Neuronal stem cell (in vitro differentiated cells): ENCODE measurements around the gene MTOR.

ENCODE experiments used
- DNase-seq: peaks from one replicate; pipeline ENCODE4 v3.0.0-alpha.2; 2013; ENCODE audit warnings: low spot score
- H2AFZ ChIP-seq: one replicate; pipeline ENCODE4 v1.6.1; 2013; ENCODE audit warnings: mild to moderate bottlenecking, low read length, inconsistent platforms
- H2AK5ac ChIP-seq: 2 replicates; pipeline ENCODE4 v1.6.1; 2013; ENCODE audit warnings: low read depth, mild to moderate bottlenecking, inconsistent platforms, low read length, moderate library complexity, mixed read lengths
- H2BK120ac ChIP-seq: 2 replicates; pipeline ENCODE4 v1.6.1; 2013; ENCODE audit warnings: low read depth, mild to moderate bottlenecking, inconsistent platforms, low read length, moderate library complexity, mixed read lengths
- H2BK12ac ChIP-seq: one replicate; pipeline ENCODE4 v1.6.1; 2013; ENCODE audit warnings: low read length, inconsistent platforms
- H2BK15ac ChIP-seq: 2 replicates; pipeline ENCODE4 v1.6.1; 2013; ENCODE audit warnings: mild to moderate bottlenecking, low read length, inconsistent platforms, mixed read lengths
- H2BK5ac ChIP-seq: one replicate; pipeline ENCODE4 v1.6.1; 2013; ENCODE audit warnings: inconsistent platforms, mild to moderate bottlenecking, low read length, moderate library complexity
- H3K14ac ChIP-seq: one replicate; pipeline ENCODE4 v1.6.1; 2013; ENCODE audit warnings: low read length, inconsistent platforms
- H3K18ac ChIP-seq: 2 replicates; pipeline ENCODE4 v1.6.1; 2013; ENCODE audit warnings: low read length, inconsistent platforms
- H3K23ac ChIP-seq: 2 replicates; pipeline ENCODE4 v1.6.1; 2013; ENCODE audit warnings: low read depth, mild to moderate bottlenecking, mixed read lengths, low read length, inconsistent platforms; ENCODE audit not compliant: poor library complexity
- H3K27ac ChIP-seq: replicated peaks from 3 replicates; pipeline ENCODE4 v1.5.1; 2013; ENCODE audit warnings: low read length, inconsistent platforms
- H3K27me3 ChIP-seq, 3 experiments: 2 replicates each; pipeline ENCODE4 v1.6.1; 2013; ENCODE audit warnings: low read length in 3 of 3, mild to moderate bottlenecking in 2 of 3, inconsistent platforms in 1 of 3, low read depth in 1 of 3, mixed read lengths in 1 of 3, moderate library complexity in 1 of 3; ENCODE audit not compliant: control insufficient read depth in 3 of 3, insufficient read depth in 3 of 3
- H3K36me3 ChIP-seq, 2 donors: replicated peaks in 1 of 2; 2 replicates each; pipeline ENCODE4 v1.6.1; 2013; ENCODE audit warnings: low read length in 2 of 2; ENCODE audit not compliant: control insufficient read depth in 2 of 2, insufficient read depth in 2 of 2
- H3K4ac ChIP-seq: 2 replicates; pipeline ENCODE4 v1.6.1; 2013; ENCODE audit warnings: inconsistent platforms, mild to moderate bottlenecking, low read length, moderate library complexity
- H3K4me1 ChIP-seq, 2 donors: 1 replicate in 1 of 2; 2 replicates in 1 of 2; pipeline ENCODE4 v1.6.1; 2013; ENCODE audit warnings: low read length in 2 of 2, low read depth in 1 of 2; ENCODE audit not compliant: control insufficient read depth in 2 of 2, insufficient read depth in 1 of 2
- H3K4me2 ChIP-seq: one replicate; pipeline ENCODE4 v1.6.1; 2013; ENCODE audit warnings: mild to moderate bottlenecking, low read length, inconsistent platforms; ENCODE audit not compliant: insufficient read depth, poor library complexity, severe bottlenecking
- H3K4me3 ChIP-seq, 2 donors: 2 replicates each; pipeline ENCODE4 v1.5.1; 2013; ENCODE audit warnings: low read length in 2 of 2, mild to moderate bottlenecking in 2 of 2, inconsistent platforms in 1 of 2, moderate library complexity in 1 of 2
- H3K79me1 ChIP-seq: one replicate; pipeline ENCODE4 v1.6.1; 2013; ENCODE audit warnings: low read depth, mild to moderate bottlenecking, inconsistent platforms, low read length, moderate library complexity
- H3K9ac ChIP-seq: one replicate; pipeline ENCODE4 v1.6.1; 2013; ENCODE audit warnings: mild to moderate bottlenecking, low read depth, low read length, inconsistent platforms; ENCODE audit not compliant: poor library complexity
- H3K9me3 ChIP-seq, 2 donors: replicated peaks in 1 of 2; 2 replicates each; pipeline versions ENCODE3 to v1.6.1; 2013; ENCODE audit warnings: low read length in 2 of 2, mild to moderate bottlenecking in 2 of 2, inconsistent platforms in 1 of 2, low read depth in 1 of 2, mixed read lengths in 1 of 2, moderate library complexity in 1 of 2; ENCODE audit not compliant: control insufficient read depth in 2 of 2, insufficient read depth in 1 of 2
- H4K8ac ChIP-seq: one replicate; pipeline ENCODE4 v1.6.1; 2013; ENCODE audit warnings: low read depth, mild to moderate bottlenecking, inconsistent platforms, low read length, moderate library complexity
- H4K91ac ChIP-seq: one replicate; pipeline ENCODE4 v1.6.1; 2013; ENCODE audit warnings: low read length, low read depth, mild to moderate bottlenecking, inconsistent platforms; ENCODE audit not compliant: poor library complexity
- WGBS, 2 donors: extraction: QIAGEN DNeasy Blood & Tissue Kit; methylation state at CpG; one replicate each; pipeline ENCODE4 v1.1.7; 2013; ENCODE audit warnings: missing lambda C conversion rate in 2 of 2, mixed read lengths in 1 of 2; ENCODE audit not compliant: insufficient read length in 2 of 2, insufficient replicate concordance in 1 of 2; ENCODE audit errors: extremely low coverage in 2 of 2; 5-methylcytosine and 5-hydroxymethylcytosine counted together

MTOR gene

DNA sequence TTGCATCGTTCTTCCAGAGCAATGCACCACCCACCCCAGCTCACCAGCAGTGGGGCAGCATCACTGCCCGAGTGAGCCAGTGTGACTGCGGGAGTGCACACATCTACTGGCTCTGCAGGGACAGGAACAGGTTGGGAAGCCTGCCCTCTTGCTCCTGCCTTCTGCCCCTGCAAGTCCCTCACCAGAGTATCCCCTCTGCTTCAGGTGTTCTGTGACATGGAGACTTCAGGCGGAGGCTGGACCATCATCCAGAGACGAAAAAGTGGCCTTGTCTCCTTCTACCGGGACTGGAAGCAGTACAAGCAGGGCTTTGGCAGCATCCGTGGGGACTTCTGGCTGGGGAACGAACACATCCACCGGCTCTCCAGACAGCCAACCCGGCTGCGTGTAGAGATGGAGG, 69.0 kb downstream of the MTOR start:
- WGBS, 2 donors = no CpG with 5 or more reads among the region's 11 CpGs
- Histone ChIP-seq H3K14ac (no peak overlapping the region), H4K8ac (no peak overlapping the region), H2AK5ac (no peak overlapping the region), H3K4me2 (no peak overlapping the region), H3K4me3 (peak overlapping the region in 1 of 2 donors; percentile 18), H3K23ac (no peak overlapping the region), H2AFZ (no peak overlapping the region), H3K36me3 (peaks cover 24 to 97% of the 10 kb centered on the region in 2 donors), H3K18ac (no peak overlapping the region), H3K4me1 (peaks cover 0 to 12% of the 10 kb centered on the region in 2 donors), H2BK12ac (no peak overlapping the region), H3K9ac (no peak overlapping the region), H3K79me1 (peaks cover 2% of the 10 kb centered on the region), H3K27ac (no peak overlapping the region), H2BK120ac (no peak overlapping the region), H2BK5ac (no peak overlapping the region), H4K91ac (no peak overlapping the region), H3K4ac (no peak overlapping the region), H2BK15ac (no peak overlapping the region), H3K9me3 (no peaks in the 10 kb centered on the region), H3K27me3 (no peaks in the 10 kb centered on the region)
- DNase-seq = no peak

DNA sequence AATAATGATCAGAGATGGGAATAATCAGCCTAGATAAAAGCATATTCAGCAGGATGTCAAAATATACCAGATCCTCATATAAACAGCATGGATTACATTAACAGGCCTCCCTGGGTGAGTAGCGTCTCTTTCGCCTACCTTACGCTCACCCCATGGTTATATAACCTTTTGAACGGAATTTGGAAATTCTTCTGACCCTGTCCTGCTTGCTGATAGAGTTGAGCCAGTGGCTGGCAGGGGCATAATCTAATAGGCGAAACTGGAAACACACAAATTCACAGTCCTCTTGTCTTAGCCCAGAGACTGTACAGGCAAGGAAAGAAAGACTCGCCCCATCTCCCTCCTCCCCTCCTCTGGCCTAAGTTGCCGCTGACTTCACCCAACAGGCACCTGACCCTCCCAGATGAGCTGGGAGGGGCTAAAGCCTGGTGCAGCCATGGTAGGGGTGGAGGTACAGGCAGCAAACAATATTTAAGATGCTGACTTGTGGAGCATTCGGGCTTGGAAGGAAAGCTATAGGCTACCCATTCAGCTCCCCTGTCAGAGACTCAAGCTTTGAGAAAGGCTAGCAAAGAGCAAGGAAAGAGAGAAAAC, 73.4 kb downstream of the MTOR start, which contains the start of gene ANGPTL7:
TSS of gene ANGPTL7 (plus strand) at position 498 of the 594 bp plus-strand sequence. CDS start 225 bp downstream, outside the sequence.
- Histone ChIP-seq H3K27ac (peak within 1 kb of the TSS; percentile 45), H2AK5ac (no peak within 1 kb of the TSS), H3K9me3 (no peaks in the 10 kb centered on the region), H2BK5ac (no peak within 1 kb of the TSS), H3K18ac (peak within 1 kb of the TSS; percentile 67), H2BK15ac (no peak within 1 kb of the TSS), H2AFZ (no peak within 1 kb of the TSS), H3K23ac (peak within 1 kb of the TSS; percentile 75), H3K4me1 (peaks cover 0 to 11% of the 10 kb centered on the region in 2 donors), H3K36me3 (peaks cover 20 to 87% of the 10 kb centered on the region in 2 donors), H3K4ac (no peak within 1 kb of the TSS), H4K8ac (no peak within 1 kb of the TSS), H3K4me2 (no peak within 1 kb of the TSS), H3K27me3 (no peaks in the 10 kb centered on the region), H3K4me3 (no peak within 1 kb of the TSS), H2BK120ac (no peak within 1 kb of the TSS), H4K91ac (no peak within 1 kb of the TSS), H3K79me1 (peaks cover 2% of the 10 kb centered on the region), H2BK12ac (no peak within 1 kb of the TSS), H3K14ac (no peak within 1 kb of the TSS), H3K9ac (peak within 1 kb of the TSS; percentile 79)
- no CpG with 5 or more reads among the region's 8 CpGs for WGBS, 2 donors
- no peak for DNase-seq

DNA sequence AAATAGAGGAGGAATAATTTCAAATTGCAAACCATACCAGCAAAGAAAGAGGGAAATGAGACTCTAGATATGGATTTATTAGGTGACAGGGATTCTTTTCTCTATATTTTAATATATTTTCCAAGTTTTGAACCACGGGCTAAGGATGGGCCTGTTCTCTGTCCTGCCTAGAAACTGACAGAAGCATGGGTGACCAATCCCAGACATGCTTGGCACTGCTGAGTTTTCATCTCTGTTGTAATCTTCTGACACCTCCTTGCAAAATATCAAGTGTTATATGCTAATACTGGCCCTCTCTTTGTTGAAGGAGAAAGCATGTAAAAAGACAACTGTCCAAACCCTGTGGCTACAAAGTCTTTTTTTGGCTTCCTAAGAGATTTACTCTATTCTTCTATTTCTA, 74.0 kb downstream of the MTOR start:
- Histone ChIP-seq H3K18ac (no peak overlapping the region), H3K9me3 (no peaks in the 10 kb centered on the region), H2BK15ac (no peak overlapping the region), H2BK120ac (no peak overlapping the region), H2BK12ac (no peak overlapping the region), H3K27me3 (no peaks in the 10 kb centered on the region), H2BK5ac (no peak overlapping the region), H3K4me3 (no peak overlapping the region), H3K36me3 (peaks cover 18 to 86% of the 10 kb centered on the region in 2 donors), H3K79me1 (peaks cover 2% of the 10 kb centered on the region), H3K14ac (no peak overlapping the region), H3K4ac (no peak overlapping the region), H3K27ac (no peak overlapping the region), H2AFZ (no peak overlapping the region), H4K91ac (no peak overlapping the region), H4K8ac (no peak overlapping the region), H2AK5ac (no peak overlapping the region), H3K4me2 (no peak overlapping the region), H3K23ac (no peak overlapping the region), H3K9ac (no peak overlapping the region), H3K4me1 (peaks cover 0 to 11% of the 10 kb centered on the region in 2 donors)
- WGBS, 2 donors = no CpG with 5 or more reads among the region's 1 CpG
- no peak for DNase-seq

DNA sequence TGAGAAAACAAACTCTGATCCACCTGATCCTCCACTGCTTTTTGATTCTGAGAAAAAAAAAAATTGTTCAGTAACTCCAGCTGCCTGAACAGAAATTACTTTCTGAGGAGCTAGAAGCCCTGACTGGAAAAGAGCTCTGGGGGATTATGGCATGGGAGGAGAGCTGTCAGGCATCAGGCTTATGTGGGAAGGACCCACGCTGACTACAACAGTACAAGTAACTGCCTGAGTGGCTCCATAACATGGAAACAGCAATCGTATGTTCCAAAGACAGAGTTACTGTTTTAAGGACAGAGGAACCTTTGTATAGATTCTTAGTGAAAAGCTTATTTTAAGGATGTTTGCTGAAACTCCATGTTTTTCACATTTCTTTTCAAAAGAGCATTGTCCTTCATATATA, 74.4 kb downstream of the MTOR start:
- Histone ChIP-seq H3K14ac (no peak overlapping the region), H3K79me1 (no peaks in the 10 kb centered on the region), H3K4me2 (no peak overlapping the region), H3K4me1 (peaks cover 0 to 11% of the 10 kb centered on the region in 2 donors), H2BK15ac (no peak overlapping the region), H3K23ac (no peak overlapping the region), H2BK120ac (no peak overlapping the region), H3K36me3 (peaks cover 15 to 87% of the 10 kb centered on the region in 2 donors), H2AFZ (no peak overlapping the region), H2AK5ac (no peak overlapping the region), H3K4ac (no peak overlapping the region), H3K18ac (no peak overlapping the region), H4K8ac (no peak overlapping the region), H4K91ac (no peak overlapping the region), H2BK5ac (no peak overlapping the region), H2BK12ac (no peak overlapping the region), H3K4me3 (no peak overlapping the region), H3K9me3 (no peaks in the 10 kb centered on the region), H3K27ac (no peak overlapping the region), H3K27me3 (no peaks in the 10 kb centered on the region), H3K9ac (no peak overlapping the region)
- no peak for DNase-seq
- no CpG with 5 or more reads among the region's 2 CpGs for WGBS, 2 donors
